PC-3 (cell line): ENCODE results near the gene PTPRA. TPM values are rescaled to one million over a fixed set of nuclear protein-coding genes. Genes with fewer than 3 reads are reported as not detected.
A peak's percentile ranks its signal among the peaks of the same experiment; 100 is the strongest.

ENCODE experiments used
- ATAC-seq: fragments of 200-7000 bp; cut with Tn5 transposase; 2 replicates; pipeline ENCODE4 v1.9.1; 2020; ENCODE audit warnings: mild to moderate bottlenecking, moderate library complexity
- BruUV-seq: library from RNA; stranded (reverse); fragments of 400-500 nt; replicated peaks from 2 replicates; lab custom pipeline; 2021; lab: Mats Ljungman, UMichigan
- CTCF ChIA-PET: fragments of 300-600 bp; sonication (Branson Sonifier 250); formaldehyde crosslinking; loops from one replicate; lab custom pipeline; 2022; ENCODE audit warnings: antibody characterized with exemption; lab: Charles Lee
- POLR2A ChIA-PET: fragments of 300-600 bp; sonication (Branson Sonifier 250); formaldehyde crosslinking; loops from one replicate; lab custom pipeline; 2022; ENCODE audit warnings: antibody characterized with exemption; ENCODE audit not compliant: unreplicated experiment; lab: Charles Lee
- DNase-seq: peaks from one replicate; pipeline ENCODE4 v3.0.0-alpha.2; 2015
- H2AFZ ChIP-seq: fragments of 300-600 bp; sonication (generic); 2 replicates; pipeline ENCODE4 v1.6.0; 2016; ENCODE audit warnings: antibody characterized with exemption, low read length
- H3F3A ChIP-seq: fragments of 300-600 bp; sonication (generic); one replicate; pipeline ENCODE4 v1.6.0; 2017; ENCODE audit warnings: antibody characterized with exemption, low read length, control low read depth, mild to moderate bottlenecking; ENCODE audit not compliant: unreplicated experiment
- H3K27ac ChIP-seq: fragments of 300-600 bp; sonication (generic); 2 replicates; pipeline ENCODE4 v1.5.1; 2016; ENCODE audit warnings: mild to moderate bottlenecking, low read length
- H3K27me3 ChIP-seq: fragments of 300-600 bp; sonication (generic); 2 replicates; pipeline ENCODE4 v1.6.1; 2016; ENCODE audit warnings: low read length, mixed read lengths
- H3K36me3 ChIP-seq: fragments of 300-600 bp; sonication (generic); 2 replicates; pipeline ENCODE4 v1.6.1; 2016; ENCODE audit warnings: low read depth, mixed run types, low read length, mixed read lengths
- H3K4me1 ChIP-seq: fragments of 300-600 bp; sonication (generic); 2 replicates; pipeline ENCODE4 v1.5.1; 2016; ENCODE audit warnings: low read length; ENCODE audit not compliant: insufficient read depth
- H3K4me2 ChIP-seq: fragments of 300-600 bp; sonication (generic); 2 replicates; pipeline ENCODE4 v1.6.0; 2016; ENCODE audit warnings: low read length
- H3K4me3 ChIP-seq: fragments of 300-600 bp; sonication (generic); 2 replicates; pipeline ENCODE4 v1.5.1; 2016; ENCODE audit warnings: mild to moderate bottlenecking, low read length, mixed read lengths
- H3K79me2 ChIP-seq: fragments of 300-600 bp; sonication (generic); 2 replicates; pipeline ENCODE4 v1.6.1; 2017; ENCODE audit warnings: low read length, mixed read lengths
- H3K9ac ChIP-seq: fragments of 300-600 bp; sonication (generic); 2 replicates; pipeline ENCODE4 v1.6.0; 2016; ENCODE audit warnings: mild to moderate bottlenecking, low read length
- H3K9me2 ChIP-seq: fragments of 300-600 bp; sonication (generic); replicated peaks from 2 replicates; pipeline ENCODE4 v1.6.1; 2016; ENCODE audit warnings: mixed run types, low read length, mixed read lengths
- H3K9me3 ChIP-seq: fragments of 300-600 bp; sonication (generic); 2 replicates; pipeline ENCODE4 v1.6.1; 2016; ENCODE audit warnings: low read length, mixed read lengths
- H4K20me1 ChIP-seq: fragments of 300-600 bp; sonication (generic); 2 replicates; pipeline ENCODE4 v1.6.1; 2016; ENCODE audit warnings: low read length, mixed read lengths
- EZH2 ChIP-seq: fragments of 300-600 bp; sonication (generic); IDR thresholded peaks from one replicate; pipeline ENCODE4 v1.6.1; 2017; ENCODE audit warnings: antibody characterized with exemption, mild to moderate bottlenecking, low read length; ENCODE audit not compliant: unreplicated experiment
- EZH2phosphoT487 ChIP-seq: fragments of 300-600 bp; sonication (generic); IDR thresholded peaks from 2 replicates; pipeline ENCODE4 v1.6.1; 2018; ENCODE audit warnings: mild to moderate bottlenecking, antibody characterized with exemption, low read length, borderline replicate concordance
- intact Hi-C: fragments of 100-400 bp; cut with micrococcal nuclease; formaldehyde crosslinking; loops from 2 replicates; pipeline ENCODE4 v1.9.0; 2023
- total RNA-seq: library from RNA; depleted of rRNA; stranded (reverse); fragments of >200 nt; gene quantifications from 2 replicates; pipeline ENCODE4 v1.2.3, GENCODE V29; 2014
- TF ChIP-seq, protein P1 (sequence below): fragments of 300-600 bp; sonication (generic); conservative IDR thresholded peaks from 2 replicates; pipeline ENCODE4 v1.5.1; 2017; ENCODE audit warnings: antibody characterized with exemption, low read depth, mild to moderate bottlenecking, low read length

PTPRA gene
- total RNA-seq, 1 experiment from 2014 or later: 35.0 TPM

DNA sequence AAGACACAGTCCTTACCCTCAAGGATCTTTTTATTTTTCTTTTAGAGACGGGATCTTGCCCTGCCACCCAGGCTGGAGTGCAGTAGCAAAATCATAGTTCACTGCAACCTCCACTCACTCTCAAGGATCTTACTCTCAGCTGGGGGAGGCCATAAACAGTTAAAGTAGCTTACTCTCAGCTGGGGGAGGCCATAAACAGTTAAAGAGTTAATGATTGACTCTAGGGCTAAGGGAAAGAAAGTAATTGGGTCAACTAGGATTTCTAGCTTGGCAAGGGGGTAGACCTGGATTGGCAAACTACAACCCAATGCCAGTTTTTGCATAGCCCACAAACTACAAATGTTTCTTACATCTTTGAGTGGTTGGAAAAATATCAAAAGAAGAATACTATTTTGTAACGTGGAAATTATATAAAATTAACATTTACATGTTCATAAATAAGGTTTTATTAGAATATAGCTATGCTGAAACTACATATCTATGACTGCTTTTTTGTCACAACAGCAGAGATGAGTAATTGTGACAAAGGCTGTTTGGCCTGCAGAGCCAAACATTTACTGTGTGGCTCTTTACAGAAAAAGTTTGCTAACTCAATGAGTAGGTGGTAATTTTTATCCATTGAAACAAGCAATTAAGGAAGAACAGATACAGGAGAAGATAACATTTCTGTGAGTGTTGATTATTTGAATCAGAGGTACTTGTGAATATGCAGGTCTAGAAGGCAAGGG lies 46.4 kb downstream of the PTPRA start:
- H3K4me2 ChIP-seq: peak overlapping the region; percentile 60
- POLR2A ChIA-PET: interaction anchor here (0.6 kb wide), 1 partner anchor 13 kb away, joined by 4 read pairs; no protein-coding TSS in a partner anchor
- H3F3A ChIP-seq: no peaks in the 10 kb centered on the region
- H3K4me3 ChIP-seq: peak overlapping the region; percentile 3; the same call in 1 of the 2 replicates
- H4K20me1 ChIP-seq: no peaks in the 10 kb centered on the region
- H3K27ac ChIP-seq: peak overlapping the region; percentile 61
- CTCF ChIA-PET: no interaction called here
- no peak for TF ChIP-seq EZH2phosphoT487
- TF ChIP-seq, protein P1, sequence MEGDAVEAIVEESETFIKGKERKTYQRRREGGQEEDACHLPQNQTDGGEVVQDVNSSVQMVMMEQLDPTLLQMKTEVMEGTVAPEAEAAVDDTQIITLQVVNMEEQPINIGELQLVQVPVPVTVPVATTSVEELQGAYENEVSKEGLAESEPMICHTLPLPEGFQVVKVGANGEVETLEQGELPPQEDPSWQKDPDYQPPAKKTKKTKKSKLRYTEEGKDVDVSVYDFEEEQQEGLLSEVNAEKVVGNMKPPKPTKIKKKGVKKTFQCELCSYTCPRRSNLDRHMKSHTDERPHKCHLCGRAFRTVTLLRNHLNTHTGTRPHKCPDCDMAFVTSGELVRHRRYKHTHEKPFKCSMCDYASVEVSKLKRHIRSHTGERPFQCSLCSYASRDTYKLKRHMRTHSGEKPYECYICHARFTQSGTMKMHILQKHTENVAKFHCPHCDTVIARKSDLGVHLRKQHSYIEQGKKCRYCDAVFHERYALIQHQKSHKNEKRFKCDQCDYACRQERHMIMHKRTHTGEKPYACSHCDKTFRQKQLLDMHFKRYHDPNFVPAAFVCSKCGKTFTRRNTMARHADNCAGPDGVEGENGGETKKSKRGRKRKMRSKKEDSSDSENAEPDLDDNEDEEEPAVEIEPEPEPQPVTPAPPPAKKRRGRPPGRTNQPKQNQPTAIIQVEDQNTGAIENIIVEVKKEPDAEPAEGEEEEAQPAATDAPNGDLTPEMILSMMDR: no peak
- H3K27me3 ChIP-seq: no peaks in the 10 kb centered on the region
- H3K4me1 ChIP-seq: peaks cover 26% of the 10 kb centered on the region
- peaks cover 8% of the 10 kb centered on the region for H3K36me3 ChIP-seq
- peak; percentile 62 for DNase-seq
- H3K9me3 ChIP-seq: no peaks in the 10 kb centered on the region
- H3K79me2 ChIP-seq: peaks cover 39% of the 10 kb centered on the region
- no peak overlapping the region for H2AFZ ChIP-seq
- no peak overlapping the region for H3K9ac ChIP-seq
- intact Hi-C loops: no loop called here
- peak; percentile 89 for ATAC-seq
- no TSS peak for BruUV-seq
- no peaks in the 10 kb centered on the region for H3K9me2 ChIP-seq

DNA sequence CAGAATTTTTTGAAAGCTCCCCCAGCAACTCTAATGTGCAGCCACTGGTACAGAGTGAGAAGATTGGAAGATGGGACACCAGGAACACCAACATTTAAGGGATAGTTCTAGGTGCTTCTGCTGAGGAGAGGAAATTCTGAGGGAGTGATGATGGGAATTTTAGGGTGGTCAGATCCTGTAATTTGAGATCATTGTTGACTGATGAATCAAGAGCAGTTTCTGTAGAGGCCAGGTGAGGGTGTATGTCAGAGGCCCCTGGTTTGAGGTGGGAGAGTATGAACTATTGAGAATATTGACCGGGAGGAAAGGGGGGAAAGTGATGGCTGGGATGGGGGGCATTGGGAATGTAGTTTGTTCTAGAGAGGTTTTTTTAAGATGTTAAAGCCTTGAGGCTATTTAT lies 47.2 kb downstream of the PTPRA start:
- Histone ChIP-seq H3K27me3 (no peaks in the 10 kb centered on the region), H3K4me2 (peak overlapping the region; percentile 60), H3K4me3 (peak overlapping the region; percentile 3; the same call in 1 of the 2 replicates), H2AFZ (no peak overlapping the region), H4K20me1 (no peaks in the 10 kb centered on the region), H3K79me2 (peaks cover 39% of the 10 kb centered on the region), H3F3A (no peaks in the 10 kb centered on the region), H3K9me2 (no peaks in the 10 kb centered on the region), H3K9me3 (no peaks in the 10 kb centered on the region), H3K4me1 (peaks cover 26% of the 10 kb centered on the region), H3K27ac (peak overlapping the region; percentile 61), H3K9ac (no peak overlapping the region), H3K36me3 (peaks cover 8% of the 10 kb centered on the region)
- CTCF ChIA-PET: interaction anchor here (0.7 kb wide), 1 partner anchor 42 kb away, joined by 15 read pairs; no protein-coding TSS in a partner anchor
- no peak for TF ChIP-seq EZH2
- TF ChIP-seq, protein P1: 0 out of 2 replicates have a peak, but pooled peaks have one; percentile 13
- no peak for TF ChIP-seq EZH2phosphoT487
- ATAC-seq: peak; percentile 48
- intact Hi-C loops: no loop called here
- no TSS peak for BruUV-seq
- POLR2A ChIA-PET: no interaction called here
- peak; percentile 56 for DNase-seq

DNA sequence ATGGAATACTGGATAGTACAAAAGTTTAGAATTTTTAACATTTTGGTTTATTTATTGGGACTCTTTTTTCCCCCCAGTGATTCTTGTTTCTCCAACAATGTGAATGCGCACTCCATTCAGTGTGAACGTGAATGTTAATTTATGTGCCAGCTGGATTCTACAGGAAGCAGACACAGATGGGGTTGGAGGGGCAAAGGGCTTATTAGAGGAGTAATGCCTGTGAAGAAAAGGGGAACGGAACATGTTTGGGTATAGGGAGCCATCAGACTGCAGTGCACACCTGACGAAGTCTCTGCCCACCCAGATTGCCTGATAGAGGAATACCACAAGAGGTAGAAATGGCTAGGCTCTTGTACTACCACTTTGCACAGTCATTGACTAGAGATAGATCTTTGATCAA lies 48.2 kb downstream of the PTPRA start:
- TF ChIP-seq EZH2phosphoT487 (no peak), EZH2 (no peak)
- TF ChIP-seq, protein P1: no peak

More for the DNA sequence above, 48.2 kb downstream of the PTPRA start:
- ChIA-PET POLR2A (no interaction called here), CTCF (no interaction called here)
- no peaks in the 10 kb centered on the region for H3F3A ChIP-seq
- H4K20me1 ChIP-seq: no peaks in the 10 kb centered on the region
- intact Hi-C loops: no loop called here
- H3K36me3 ChIP-seq: peaks cover 10% of the 10 kb centered on the region
- H3K9me2 ChIP-seq: no peaks in the 10 kb centered on the region
- no peaks in the 10 kb centered on the region for H3K9me3 ChIP-seq
- BruUV-seq: no TSS peak
- no peaks in the 10 kb centered on the region for H3K27me3 ChIP-seq
- ATAC-seq (no peak), DNase-seq (no peak)
- no peak overlapping the region for H3K9ac ChIP-seq
- H2AFZ ChIP-seq: no peak overlapping the region
- no peak overlapping the region for H3K27ac ChIP-seq
- no peak overlapping the region for H3K4me2 ChIP-seq
- H3K4me3 ChIP-seq: no peak overlapping the region
- peaks cover 26% of the 10 kb centered on the region for H3K4me1 ChIP-seq
- peaks cover 39% of the 10 kb centered on the region for H3K79me2 ChIP-seq
